Measurements from ENCODE around the gene CFLAR. TPM values are rescaled to one million over a fixed set of nuclear protein-coding genes. Genes with fewer than 3 reads are reported as not detected.
"Not testable (repeated sequence)": the region's sequence is repeated elsewhere in the genome, so short reads cannot be mapped to it uniquely, and the experiment has no call there.

The CFLAR gene
- total RNA-seq, 1 experiment from 2014 or later = 21.5 TPM

DNA sequence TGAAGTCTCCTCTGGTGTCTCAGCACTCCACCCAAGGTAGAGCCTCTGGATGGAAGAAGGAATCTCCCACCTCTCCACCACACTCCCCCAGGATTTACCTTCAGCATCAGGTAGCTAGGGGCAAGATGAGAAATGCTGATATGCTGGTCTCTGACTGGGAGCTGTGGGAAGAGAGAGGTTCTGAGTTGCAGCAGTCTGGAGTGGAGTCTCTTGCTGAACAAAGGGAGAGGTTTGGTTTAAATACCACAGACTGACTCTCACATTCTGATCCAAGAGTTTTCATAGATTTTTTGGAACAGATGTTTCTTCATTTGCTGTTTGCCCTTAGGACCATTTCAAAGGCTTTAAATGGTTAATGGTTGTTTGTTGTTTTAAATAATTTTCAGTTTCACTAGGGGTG is 1.1 kb upstream of the CFLAR start:
- DNase-seq (ENCODE audit: low spot score) (no peak), ATAC-seq (no peak)
- ChIA-PET POLR2A (no interaction called here), CTCF (interaction anchor here (0.9 kb wide), 1 partner anchor 68 kb away, joined by 3 read pairs; the partner anchor contains the start of gene CASP10)
- Mint-ChIP-seq H3K27me3 (ENCODE audit: low read depth) (peaks cover 7% of the 10 kb centered on the region; the same call in 1 of the 2 replicates), H3K4me1 (peaks cover 41% of the 10 kb centered on the region), H3K9me3 (no peaks in the 10 kb centered on the region), H3K27ac (peak overlapping the region; percentile 10; the same call in 1 of the 2 replicates), H3K4me3 (peak overlapping the region; percentile 88), H3K36me3 (no peaks in the 10 kb centered on the region)
- TF ChIP-seq, protein P1, sequence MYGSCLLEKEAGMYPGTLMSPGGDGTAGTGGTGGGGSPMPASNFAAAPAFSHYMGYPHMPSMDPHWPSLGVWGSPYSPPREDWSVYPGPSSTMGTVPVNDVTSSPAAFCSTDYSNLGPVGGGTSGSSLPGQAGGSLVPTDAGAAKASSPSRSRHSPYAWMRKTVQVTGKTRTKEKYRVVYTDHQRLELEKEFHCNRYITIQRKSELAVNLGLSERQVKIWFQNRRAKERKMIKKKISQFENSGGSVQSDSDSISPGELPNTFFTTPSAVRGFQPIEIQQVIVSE (CRISPR knock-in tag; IDR thresholded peaks at IDR 0.05; ENCODE audit: borderline replicate concordance) = no peak
- TF ChIP-seq ZNF263 (CRISPR knock-in tag; IDR thresholded peaks at IDR 0.05; ENCODE audit: low read depth) = no peak
- TF ChIP-seq, protein P2, sequence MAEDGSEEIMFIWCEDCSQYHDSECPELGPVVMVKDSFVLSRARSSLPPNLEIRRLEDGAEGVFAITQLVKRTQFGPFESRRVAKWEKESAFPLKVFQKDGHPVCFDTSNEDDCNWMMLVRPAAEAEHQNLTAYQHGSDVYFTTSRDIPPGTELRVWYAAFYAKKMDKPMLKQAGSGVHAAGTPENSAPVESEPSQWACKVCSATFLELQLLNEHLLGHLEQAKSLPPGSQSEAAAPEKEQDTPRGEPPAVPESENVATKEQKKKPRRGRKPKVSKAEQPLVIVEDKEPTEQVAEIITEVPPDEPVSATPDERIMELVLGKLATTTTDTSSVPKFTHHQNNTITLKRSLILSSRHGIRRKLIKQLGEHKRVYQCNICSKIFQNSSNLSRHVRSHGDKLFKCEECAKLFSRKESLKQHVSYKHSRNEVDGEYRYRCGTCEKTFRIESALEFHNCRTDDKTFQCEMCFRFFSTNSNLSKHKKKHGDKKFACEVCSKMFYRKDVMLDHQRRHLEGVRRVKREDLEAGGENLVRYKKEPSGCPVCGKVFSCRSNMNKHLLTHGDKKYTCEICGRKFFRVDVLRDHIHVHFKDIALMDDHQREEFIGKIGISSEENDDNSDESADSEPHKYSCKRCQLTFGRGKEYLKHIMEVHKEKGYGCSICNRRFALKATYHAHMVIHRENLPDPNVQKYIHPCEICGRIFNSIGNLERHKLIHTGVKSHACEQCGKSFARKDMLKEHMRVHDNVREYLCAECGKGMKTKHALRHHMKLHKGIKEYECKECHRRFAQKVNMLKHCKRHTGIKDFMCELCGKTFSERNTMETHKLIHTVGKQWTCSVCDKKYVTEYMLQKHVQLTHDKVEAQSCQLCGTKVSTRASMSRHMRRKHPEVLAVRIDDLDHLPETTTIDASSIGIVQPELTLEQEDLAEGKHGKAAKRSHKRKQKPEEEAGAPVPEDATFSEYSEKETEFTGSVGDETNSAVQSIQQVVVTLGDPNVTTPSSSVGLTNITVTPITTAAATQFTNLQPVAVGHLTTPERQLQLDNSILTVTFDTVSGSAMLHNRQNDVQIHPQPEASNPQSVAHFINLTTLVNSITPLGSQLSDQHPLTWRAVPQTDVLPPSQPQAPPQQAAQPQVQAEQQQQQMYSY (CRISPR knock-in tag; IDR thresholded peaks at IDR 0.05) = no peak
- no peak for TF ChIP-seq ZNF416 (CRISPR knock-in tag; IDR thresholded peaks at IDR 0.05)
- no peak for TF ChIP-seq CBFB (CRISPR knock-in tag; IDR thresholded peaks at IDR 0.05; ENCODE audit: low read depth)
- TF ChIP-seq IRF2 (CRISPR knock-in tag; IDR thresholded peaks at IDR 0.05; ENCODE audit: borderline replicate concordance, low read depth) = no peak
- no peak for TF ChIP-seq GRHL2 (CRISPR knock-in tag; IDR thresholded peaks at IDR 0.05; ENCODE audit: insufficient replicate concordance, severe bottlenecking)

DNA sequence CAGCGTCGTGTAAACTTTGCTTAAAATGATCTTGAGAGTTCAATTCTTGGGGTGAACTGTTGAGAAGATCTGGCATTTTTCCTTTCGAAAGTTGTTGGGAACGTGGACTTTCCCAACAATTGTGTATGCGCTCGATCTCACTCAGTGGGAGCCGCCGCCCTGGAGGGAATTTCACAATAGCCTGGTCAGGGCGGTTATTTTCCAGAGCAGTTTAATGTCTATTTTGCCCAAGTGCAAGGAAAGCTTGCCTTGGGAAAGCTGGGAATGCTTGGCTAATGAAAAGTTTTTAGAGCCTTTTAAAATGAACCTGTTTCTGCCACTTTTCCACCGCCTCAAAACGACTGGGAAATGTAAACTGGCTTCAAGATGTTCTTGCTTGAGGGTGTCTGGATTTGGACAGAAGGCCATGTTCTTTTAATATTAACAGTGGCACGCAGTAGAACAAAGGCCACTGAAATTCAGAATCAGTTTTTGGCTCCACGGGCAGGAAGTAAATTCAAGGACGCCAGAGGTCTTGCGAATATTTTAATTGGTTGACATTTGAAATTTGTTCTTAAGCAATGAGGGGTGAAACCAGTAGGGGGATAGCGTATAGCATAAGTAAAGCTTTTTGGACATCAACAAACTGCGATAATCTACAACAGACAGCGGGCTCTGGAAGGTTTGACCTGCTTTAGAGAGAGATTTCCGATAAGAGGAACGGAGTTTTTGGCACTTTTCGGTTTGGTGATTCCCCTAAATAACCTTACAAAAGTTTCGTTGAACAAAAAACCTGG is 1.2 kb downstream of the CFLAR start:
- H3K4me1 Mint-ChIP-seq = peaks cover 43% of the 10 kb centered on the region
- H3K36me3 Mint-ChIP-seq = no peaks in the 10 kb centered on the region
- DNase-seq (ENCODE audit: low spot score) = no peak
- peaks cover 4% of the 10 kb centered on the region; the same call in 1 of the 2 replicates for H3K27me3 Mint-ChIP-seq (ENCODE audit: low read depth)
- CTCF ChIA-PET = interaction anchor here (0.6 to 2.9 kb wide), 7 partner anchors 20 to 153 kb away, joined by 3 to 16 read pairs (median 6); partner anchors contain the start of gene ORC2
- TF ChIP-seq, protein P3, sequence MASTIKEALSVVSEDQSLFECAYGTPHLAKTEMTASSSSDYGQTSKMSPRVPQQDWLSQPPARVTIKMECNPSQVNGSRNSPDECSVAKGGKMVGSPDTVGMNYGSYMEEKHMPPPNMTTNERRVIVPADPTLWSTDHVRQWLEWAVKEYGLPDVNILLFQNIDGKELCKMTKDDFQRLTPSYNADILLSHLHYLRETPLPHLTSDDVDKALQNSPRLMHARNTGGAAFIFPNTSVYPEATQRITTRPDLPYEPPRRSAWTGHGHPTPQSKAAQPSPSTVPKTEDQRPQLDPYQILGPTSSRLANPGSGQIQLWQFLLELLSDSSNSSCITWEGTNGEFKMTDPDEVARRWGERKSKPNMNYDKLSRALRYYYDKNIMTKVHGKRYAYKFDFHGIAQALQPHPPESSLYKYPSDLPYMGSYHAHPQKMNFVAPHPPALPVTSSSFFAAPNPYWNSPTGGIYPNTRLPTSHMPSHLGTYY (CRISPR knock-in tag; IDR thresholded peaks at IDR 0.05) = no peak
- H3K9me3 Mint-ChIP-seq = no peaks in the 10 kb centered on the region
- no peak for ATAC-seq
- POLR2A ChIA-PET = interaction anchor here (0.6 to 1.5 kb wide), 5 partner anchors 36 to 228 kb away, joined by 3 to 5 read pairs (median 3); partner anchors contain the start of genes NIF3L1, ORC2 and PPIL3
- peak overlapping the region; percentile 93 for H3K27ac Mint-ChIP-seq
- H3K4me3 Mint-ChIP-seq = peak overlapping the region; percentile 88

DNA sequence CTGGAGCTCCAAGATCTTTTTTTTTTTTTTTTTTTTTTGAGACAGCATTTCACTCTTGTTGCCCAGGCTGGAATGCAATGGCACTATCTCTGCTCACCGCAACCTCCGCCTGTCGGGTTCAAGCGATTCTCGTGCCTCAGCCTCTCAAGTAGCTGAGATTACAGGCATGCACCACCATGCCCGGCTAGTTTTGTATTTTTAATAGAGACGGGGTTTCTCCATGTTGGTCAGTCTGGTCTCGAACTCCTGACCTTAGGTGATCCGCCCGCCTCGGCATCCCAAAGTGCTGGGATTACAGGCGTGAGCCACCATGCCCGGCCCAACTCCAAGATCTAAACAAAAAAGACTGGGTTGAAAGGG is 1.8 kb downstream of the CFLAR start:
- peaks cover 43% of the 10 kb centered on the region for H3K4me1 Mint-ChIP-seq
- DNase-seq (ENCODE audit: low spot score); H3K36me3 Mint-ChIP-seq; H3K9me3 Mint-ChIP-seq; ATAC-seq; H3K27me3 Mint-ChIP-seq (ENCODE audit: low read depth): not testable (repeated sequence)
- ChIA-PET CTCF (interaction anchor here (0.6 to 2.9 kb wide), 9 partner anchors 11 to 154 kb away, joined by 3 to 16 read pairs (median 5); partner anchors contain the start of genes CASP10 and ORC2), POLR2A (interaction anchor here (0.6 to 1.5 kb wide), 5 partner anchors 9 to 229 kb away, joined by 3 to 5 read pairs (median 3); partner anchors contain the start of genes NIF3L1, ORC2 and PPIL3)
- H3K27ac Mint-ChIP-seq = 0 out of 2 replicates have a peak overlapping the region, but pooled peaks have one; percentile 93
- peak overlapping the region; percentile 88 for H3K4me3 Mint-ChIP-seq

Measured in WTC11 (cell line).